Small intestine (tissue), 7 donors: ENCODE measurements around the gene FILIP1L. TPM values are rescaled to one million over a fixed set of nuclear protein-coding genes. Genes with fewer than 3 reads are reported as not detected.

Source experiments
- DNase-seq, 2 donors: peaks; one replicate each; pipeline versions ENCODE4 v3.0.0 to v3.0.0-alpha.2; 2013
- FAIRE-seq: peaks from 2 replicates; lab custom pipeline; 2012; peaks lifted over from hg19 to GRCh38; lab: Jason Lieb, UNC
- H3K27ac ChIP-seq, 3 donors: one replicate each; pipeline ENCODE4 v1.5.1; 2013; ENCODE audit warnings: low read length in 2 of 3, mild to moderate bottlenecking in 2 of 3, control low read depth in 1 of 3, inconsistent platforms in 1 of 3, low read depth in 1 of 3, moderate library complexity in 1 of 3
- H3K27me3 ChIP-seq, 3 donors: one replicate each; pipeline ENCODE4 v1.6.1; 2013; ENCODE audit warnings: low read length in 3 of 3, inconsistent platforms in 1 of 3; ENCODE audit not compliant: control insufficient read depth in 3 of 3, insufficient read depth in 3 of 3
- H3K36me3 ChIP-seq, 3 donors: one replicate each; pipeline ENCODE4 v1.6.1; 2013; ENCODE audit warnings: low read length in 3 of 3, inconsistent platforms in 1 of 3, low read depth in 1 of 3, mild to moderate bottlenecking in 1 of 3, moderate library complexity in 1 of 3; ENCODE audit not compliant: control insufficient read depth in 3 of 3, insufficient read depth in 2 of 3
- H3K4me1 ChIP-seq, 3 donors: one replicate each; pipeline ENCODE4 v1.6.1; 2013; ENCODE audit warnings: low read length in 2 of 3, inconsistent platforms in 1 of 3, low read depth in 1 of 3, mild to moderate bottlenecking in 1 of 3, moderate library complexity in 1 of 3; ENCODE audit not compliant: control insufficient read depth in 3 of 3, insufficient read depth in 2 of 3
- H3K4me3 ChIP-seq, 3 donors: one replicate each; pipeline ENCODE4 v1.5.1; 2013; ENCODE audit warnings: low read length in 3 of 3, control low read depth in 1 of 3, inconsistent platforms in 1 of 3, low read depth in 1 of 3, mild to moderate bottlenecking in 1 of 3, moderate library complexity in 1 of 3
- H3K9me3 ChIP-seq, 2 donors: one replicate each; pipeline ENCODE4 v1.6.1; 2013; ENCODE audit warnings: low read depth in 1 of 2, low read length in 1 of 2; ENCODE audit not compliant: control insufficient read depth in 2 of 2, insufficient read depth in 1 of 2
- WGBS, 3 donors: extraction: QIAGEN DNeasy Blood & Tissue Kit; methylation state at CpG; one replicate each; pipeline ENCODE4 v1.1.7; 2013; 5-methylcytosine and 5-hydroxymethylcytosine counted together
- polyA plus RNA-seq, 4 donors: library from polyadenylated mRNA; stranded (reverse) in 3 of 4; unstranded in 1 of 4; fragments of 200-250 nt in 3 of 4; fragments of 120-200 nt in 1 of 4; gene quantifications; one replicate each; pipeline versions ENCODE4 v1.2.1 to v1.2.3, GENCODE V29; 2013
- donor health status: healthy with polysubstance abuse.
- donor health status: control.
- donor health status: control.
- donor health status: Bipolar disorder and iron deficiency.
- donor health status: healthy.

The FILIP1L gene
- polyA plus RNA-seq, 4 donors = 10.5 to 20.4 (median 17.9) TPM

DNA sequence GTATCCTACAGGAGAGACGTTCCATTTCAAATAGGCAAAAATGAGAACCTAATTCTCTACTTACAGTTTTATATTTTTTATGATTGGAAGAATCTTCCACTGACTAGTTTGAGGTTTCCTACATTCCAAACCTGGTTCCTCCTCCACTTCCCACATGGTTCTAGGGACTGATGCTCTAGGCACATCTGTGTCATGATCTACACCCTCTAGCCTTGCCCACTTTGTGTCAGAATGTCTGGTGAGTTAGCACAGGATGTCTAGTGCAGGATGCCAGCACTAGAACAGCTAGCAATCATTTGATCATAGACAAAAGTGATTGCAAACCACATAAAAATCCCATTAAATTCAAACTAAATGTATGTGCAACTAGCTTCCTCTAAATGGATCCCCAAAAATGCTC is 26.7 kb upstream of the FILIP1L start:
- peaks cover 0 to 2% of the 10 kb centered on the region in 2 donors for H3K9me3 ChIP-seq
- H3K4me3 ChIP-seq = no peak overlapping the region
- FAIRE-seq (no peak), DNase-seq (no peak)
- no peaks in the 10 kb centered on the region for H3K27me3 ChIP-seq
- peaks cover 0 to 10% (median 0%) of the 10 kb centered on the region in 3 donors for H3K4me1 ChIP-seq
- H3K36me3 ChIP-seq = no peaks in the 10 kb centered on the region
- H3K27ac ChIP-seq = no peak overlapping the region
- WGBS, 3 donors = 93 to 100% (median 96%) methylated on average over 1 of the region's 1 CpG

DNA sequence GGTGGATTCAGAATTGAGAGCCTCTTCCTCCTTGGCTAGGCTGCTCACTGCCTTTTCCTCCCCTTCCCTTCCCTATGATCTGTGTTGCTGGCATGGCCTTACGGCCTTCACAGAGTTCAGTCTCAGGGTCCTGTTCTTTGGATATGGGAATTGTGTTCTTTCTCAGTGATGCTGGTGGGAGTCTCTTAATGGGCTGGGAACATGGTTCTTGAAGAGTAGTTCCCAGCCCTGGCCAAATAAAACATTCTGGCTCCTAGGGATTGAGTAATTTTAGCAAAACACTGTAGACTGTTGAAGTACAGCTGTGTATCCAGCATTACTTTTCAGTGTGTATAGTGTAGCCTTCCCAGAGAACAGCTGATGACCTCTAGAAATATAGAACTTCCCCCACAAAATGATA is 22.6 kb upstream of the FILIP1L start:
- Histone ChIP-seq H3K27me3 (no peaks in the 10 kb centered on the region), H3K4me3 (no peak overlapping the region), H3K4me1 (peaks cover 0 to 10% (median 0%) of the 10 kb centered on the region in 3 donors), H3K36me3 (no peaks in the 10 kb centered on the region), H3K27ac (peak overlapping the region; percentile 3 to 24 (median 11)), H3K9me3 (no peaks in the 10 kb centered on the region)
- 57 to 100% (median 88%) methylated on average over 1 of the region's 1 CpG for WGBS, 3 donors
- DNase-seq = no peak
- FAIRE-seq = no peak

GRCh38 chr3:100131241-100131640 is 16.9 kb upstream of the FILIP1L start:
- Histone ChIP-seq H3K4me3 (no peak overlapping the region), H3K27ac (no peak overlapping the region), H3K27me3 (no peaks in the 10 kb centered on the region), H3K4me1 (peaks cover 0 to 2% (median 0%) of the 10 kb centered on the region in 3 donors), H3K36me3 (no peaks in the 10 kb centered on the region), H3K9me3 (no peaks in the 10 kb centered on the region)
- DNase-seq (no peak), FAIRE-seq (no peak)
- WGBS, 3 donors = 81 to 93% (median 89%) methylated on average over 6 of the region's 6 CpGs

- 84 to 98% (median 93%) methylated on average over 1 of the region's 1 CpG for WGBS, 3 donors
Observed at GRCh38 chr3:100129941-100130340, 15.6 kb upstream of the FILIP1L start.

GRCh38 chr3:100128565-100128964 is 14.3 kb upstream of the FILIP1L start:
- FAIRE-seq = no peak
- Histone ChIP-seq H3K27ac (no peak overlapping the region), H3K4me1 (no peaks in the 10 kb centered on the region), H3K27me3 (no peaks in the 10 kb centered on the region), H3K4me3 (no peak overlapping the region), H3K9me3 (no peaks in the 10 kb centered on the region), H3K36me3 (no peaks in the 10 kb centered on the region)
- WGBS, 3 donors = 77 to 85% (median 83%) methylated on average over 5 of the region's 5 CpGs
- no peak for DNase-seq

More at GRCh38 chr3:100129941-100130340, 15.6 kb upstream of the FILIP1L start:
- H3K36me3 ChIP-seq = no peaks in the 10 kb centered on the region
- H3K4me1 ChIP-seq = no peaks in the 10 kb centered on the region
- DNase-seq = no peak
- FAIRE-seq = no peak
- no peak overlapping the region for H3K4me3 ChIP-seq
- no peaks in the 10 kb centered on the region for H3K9me3 ChIP-seq
- no peak overlapping the region for H3K27ac ChIP-seq
- H3K27me3 ChIP-seq = no peaks in the 10 kb centered on the region

DNA sequence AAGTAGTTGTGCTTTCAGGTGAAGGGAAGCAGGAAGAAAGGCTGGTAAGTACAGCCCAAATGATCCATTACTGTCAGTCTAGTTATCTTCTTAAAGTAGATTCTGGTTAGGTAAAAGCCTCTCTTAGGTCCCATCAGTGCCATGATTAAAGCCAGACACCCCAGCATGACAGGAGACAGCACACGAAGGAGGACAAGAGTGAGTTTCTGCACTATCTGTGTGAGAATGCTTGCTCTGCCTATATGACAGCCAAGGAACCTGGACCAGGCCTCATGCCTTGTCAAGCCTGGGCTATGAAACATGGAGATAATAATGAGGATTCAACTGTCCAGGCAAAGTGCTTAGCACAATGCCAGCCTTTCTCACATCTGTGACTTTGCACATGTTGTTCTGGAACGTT is 13.5 kb upstream of the FILIP1L start:
- 76 to 92% (median 82%) methylated on average over 2 of the region's 2 CpGs for WGBS, 3 donors
- no peaks in the 10 kb centered on the region for H3K36me3 ChIP-seq
- FAIRE-seq (no peak), DNase-seq (no peak)
- no peak overlapping the region for H3K27ac ChIP-seq
- H3K9me3 ChIP-seq = no peaks in the 10 kb centered on the region
- no peaks in the 10 kb centered on the region for H3K4me1 ChIP-seq
- H3K27me3 ChIP-seq = no peaks in the 10 kb centered on the region
- H3K4me3 ChIP-seq = no peak overlapping the region

DNA sequence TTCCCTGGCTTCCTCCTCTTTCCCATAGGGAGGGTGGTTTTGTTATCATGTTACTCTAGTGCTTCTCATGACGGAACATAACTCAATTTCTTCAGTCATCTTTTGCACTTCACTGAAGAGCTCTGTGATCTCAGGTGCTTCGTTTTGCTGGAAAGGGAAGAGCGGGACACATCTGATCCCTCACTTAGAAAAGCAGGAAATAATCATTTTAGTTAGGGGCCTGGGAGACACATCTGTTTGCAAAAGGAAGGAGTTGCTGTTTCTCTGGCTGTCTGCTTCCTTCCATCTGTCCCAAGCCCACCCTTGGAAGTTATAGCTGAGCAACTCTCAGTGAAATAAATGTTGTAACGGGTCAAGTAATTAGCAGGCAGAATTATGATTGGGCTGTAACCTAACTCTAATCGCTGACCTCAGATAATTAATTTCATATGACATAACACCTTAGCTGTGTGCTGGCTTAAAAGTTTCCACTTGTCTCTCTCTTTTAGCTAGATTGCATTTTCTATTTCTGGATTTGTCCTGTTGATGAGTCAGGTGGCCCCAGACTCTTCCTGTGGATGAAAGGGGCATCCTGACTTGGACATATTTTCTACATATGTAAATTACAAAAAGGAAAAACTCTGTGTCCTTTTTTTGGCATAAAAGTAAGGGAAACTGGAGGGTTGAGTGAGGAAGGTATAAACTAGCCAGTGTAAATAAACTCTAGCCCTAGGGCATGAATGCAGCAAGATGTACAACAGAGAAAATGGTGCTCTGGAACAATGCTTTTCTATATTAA is 11.0 kb upstream of the FILIP1L start:
- no peaks in the 10 kb centered on the region for H3K27me3 ChIP-seq
- H3K4me3 ChIP-seq = no peak overlapping the region
- no peaks in the 10 kb centered on the region for H3K36me3 ChIP-seq
- H3K27ac ChIP-seq = no peak overlapping the region
- DNase-seq (no peak), FAIRE-seq (no peak)
- H3K9me3 ChIP-seq = no peaks in the 10 kb centered on the region
- WGBS, 3 donors = 83 to 95% (median 87%) methylated on average over 5 of the region's 5 CpGs
- H3K4me1 ChIP-seq = no peaks in the 10 kb centered on the region

- FAIRE-seq = no peak
- WGBS, 3 donors = 85 to 90% (median 88%) methylated on average over 5 of the region's 5 CpGs
- H3K27ac ChIP-seq = no peak overlapping the region
- no peak for DNase-seq
- H3K27me3 ChIP-seq = no peaks in the 10 kb centered on the region
- no peaks in the 10 kb centered on the region for H3K9me3 ChIP-seq
- no peak overlapping the region for H3K4me3 ChIP-seq
- no peaks in the 10 kb centered on the region for H3K4me1 ChIP-seq
- H3K36me3 ChIP-seq = no peaks in the 10 kb centered on the region
Observed at GRCh38 chr3:100124201-100124761, 10.0 kb upstream of the FILIP1L start.
